Measurements from ENCODE around the gene EPGN.

The EPGN gene

DNA sequence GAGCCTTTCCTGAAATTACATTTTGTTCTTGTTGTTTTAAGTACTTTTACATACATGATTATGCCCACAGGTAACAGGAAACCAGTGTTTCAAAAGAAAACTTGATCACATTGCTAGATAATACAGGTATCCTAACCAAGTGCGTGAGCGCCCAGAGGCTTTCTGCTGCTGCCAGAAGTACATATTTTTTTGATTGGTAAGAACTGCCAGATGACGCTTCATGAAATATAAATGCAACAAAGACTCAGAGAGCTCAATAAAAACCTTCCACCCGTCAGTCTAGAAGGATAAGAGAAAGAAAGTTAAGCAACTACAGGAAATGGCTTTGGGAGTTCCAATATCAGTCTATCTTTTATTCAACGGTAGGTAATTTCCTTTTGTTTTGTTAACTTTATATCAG, at the start of gene EPGN:
Gene EPGN (plus strand): TSS at position 256 of the 400 bp plus-strand sequence. CDS start 64 bp downstream, at position 320.
- DNase-seq = no peak

DNA sequence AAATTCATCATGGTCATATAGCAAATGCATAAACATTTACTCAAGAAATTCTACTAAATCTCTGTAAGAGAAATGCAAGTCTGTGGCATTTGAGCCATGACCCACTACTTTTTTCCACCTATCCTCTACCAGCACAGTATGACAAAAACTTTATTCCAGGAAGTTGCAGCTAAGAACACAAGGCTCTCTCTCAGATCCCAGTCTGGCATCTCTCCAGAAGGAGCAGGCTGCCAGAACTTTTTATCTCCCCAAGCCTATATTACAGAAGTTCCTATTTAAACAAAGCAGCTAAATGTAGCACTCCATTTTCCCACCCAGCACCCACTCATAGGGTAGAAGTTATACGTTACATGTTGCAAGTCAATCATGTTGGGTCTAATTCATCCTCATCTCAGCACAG, 49.3 kb upstream of the EPGN start:
- no peak for DNase-seq

DNA sequence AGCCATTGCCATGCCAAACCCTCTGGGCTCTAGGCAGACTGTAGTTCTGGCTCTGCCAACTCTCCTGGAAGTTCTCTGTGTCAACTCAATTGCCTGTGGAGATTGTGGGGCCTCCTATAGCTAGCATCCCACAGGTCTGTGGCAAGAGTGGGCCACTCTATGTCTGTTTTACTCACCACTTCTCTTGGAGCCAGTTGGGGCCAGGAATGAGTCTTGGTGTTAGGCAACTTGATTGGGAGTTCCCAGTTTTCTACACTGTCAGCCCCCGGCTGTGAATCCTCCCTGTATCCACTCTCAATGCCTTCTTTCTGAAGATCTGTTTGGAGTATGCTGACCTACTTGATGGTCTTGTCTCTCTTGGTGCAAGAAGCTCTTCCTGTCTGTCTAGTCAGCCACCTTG, 48.2 kb upstream of the EPGN start:
- no peak for DNase-seq

DNA sequence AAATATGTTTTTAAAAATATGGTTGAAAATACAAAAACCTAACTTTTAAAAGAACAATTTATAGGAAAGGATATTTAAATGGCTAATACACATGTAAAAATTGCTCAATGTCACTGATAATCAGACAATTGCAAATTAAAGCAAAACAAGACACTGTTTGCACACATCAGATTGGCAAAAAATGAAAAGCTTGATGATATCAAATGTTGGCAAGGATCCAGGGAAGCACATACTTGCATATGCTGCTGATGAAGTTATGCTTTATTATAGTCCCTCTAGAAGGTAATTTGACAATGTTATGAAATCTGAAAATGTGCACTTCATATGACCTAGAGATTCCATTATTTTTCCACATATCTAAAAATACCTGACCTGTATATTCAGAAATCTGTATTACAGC, 45.7 kb upstream of the EPGN start:
- no peak for DNase-seq

- DNase-seq = no peak
These were observed 44.7 kb upstream of the EPGN start for GRCh38 chr4:74263551-74263950.

DNA sequence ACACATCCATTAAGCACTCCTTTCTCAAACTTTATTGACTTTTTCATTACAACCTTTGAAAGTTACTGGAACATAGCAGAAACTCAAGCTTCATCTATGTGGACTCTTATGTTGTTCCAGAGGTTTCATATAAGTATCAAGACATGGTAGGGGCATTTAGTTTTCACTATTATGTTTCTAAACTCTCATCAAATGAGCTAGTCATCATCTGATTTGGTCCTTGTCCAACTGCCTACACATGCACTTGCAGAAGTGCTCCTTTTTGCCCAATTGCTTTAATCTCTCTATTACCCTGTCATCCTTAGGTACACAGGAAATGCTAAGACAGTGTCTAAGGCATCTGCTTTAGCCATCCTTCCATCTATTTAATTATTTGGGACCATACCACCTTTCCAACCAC, 42.2 kb upstream of the EPGN start:
- DNase-seq = no peak

DNA sequence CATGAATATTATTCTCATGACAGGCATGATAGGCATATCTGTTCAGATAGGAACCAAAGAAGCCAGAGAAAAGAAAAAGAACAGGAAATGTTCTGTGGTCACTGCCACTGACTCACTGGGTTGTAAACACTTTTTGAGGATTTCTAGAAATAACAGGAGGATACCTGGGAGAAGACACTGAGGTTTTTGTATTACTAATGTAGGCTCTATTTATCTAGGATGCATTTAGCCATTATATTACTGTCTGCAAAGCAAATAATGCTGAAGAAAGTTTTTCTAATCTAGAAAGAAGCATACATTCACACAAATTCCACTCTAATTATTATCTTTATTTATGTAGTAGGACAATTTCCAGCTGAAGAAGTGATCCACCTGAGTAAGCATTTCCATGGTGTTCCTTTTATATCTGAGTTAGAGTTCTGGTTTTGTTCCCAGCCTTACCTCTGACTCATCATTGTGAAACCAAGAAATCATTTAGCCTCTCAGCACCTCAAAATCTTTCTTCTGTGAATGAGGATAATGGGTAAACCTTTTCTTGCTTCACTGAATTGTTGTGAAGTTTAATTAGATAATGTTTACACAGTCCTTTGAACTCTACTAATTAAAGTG, 40.2 kb upstream of the EPGN start:
- no peak for DNase-seq

GRCh38 chr4:74268643-74269042, 39.6 kb upstream of the EPGN start:
- no peak for DNase-seq

DNA sequence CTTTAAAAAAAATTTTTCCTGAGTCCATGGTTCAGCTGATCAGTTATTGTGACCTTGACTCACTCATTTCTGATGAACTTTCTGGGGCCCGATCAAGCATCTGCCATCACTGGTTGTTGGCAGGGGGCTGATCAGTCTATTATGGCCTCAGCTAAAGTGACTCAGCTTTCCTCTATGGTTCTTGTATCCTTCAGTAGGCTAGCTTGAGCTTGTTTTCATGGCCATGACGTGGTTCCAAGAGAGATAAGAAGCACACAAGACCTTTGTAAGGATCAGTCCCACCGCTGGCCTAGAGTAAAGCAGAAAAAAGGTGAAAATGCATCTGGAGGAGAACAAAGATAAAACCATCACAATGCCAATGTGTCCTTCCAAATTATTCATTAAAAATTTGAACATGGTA, 29.8 kb upstream of the EPGN start:
- no peak for DNase-seq

DNA sequence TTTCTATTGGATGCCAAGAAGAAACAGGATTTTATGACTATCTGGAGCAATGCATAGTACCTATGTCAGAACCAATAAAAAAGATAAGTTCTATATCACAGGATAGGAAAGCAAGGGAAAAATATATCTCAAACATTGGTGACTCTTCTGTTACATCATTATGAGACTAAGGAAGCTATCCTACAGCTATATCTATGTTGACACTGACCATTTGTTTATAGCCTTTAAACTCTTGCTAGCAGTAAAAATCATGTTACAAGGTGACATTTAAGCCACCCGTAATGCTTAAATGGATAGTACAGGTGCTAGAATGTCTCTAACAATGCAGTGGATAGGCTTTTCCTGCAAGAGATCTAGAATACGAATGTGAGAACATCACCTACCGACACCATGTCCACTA, 28.6 kb upstream of the EPGN start:
- no peak for DNase-seq

GRCh38 chr4:74282926-74283325, 25.3 kb upstream of the EPGN start:
- no peak for DNase-seq

DNA sequence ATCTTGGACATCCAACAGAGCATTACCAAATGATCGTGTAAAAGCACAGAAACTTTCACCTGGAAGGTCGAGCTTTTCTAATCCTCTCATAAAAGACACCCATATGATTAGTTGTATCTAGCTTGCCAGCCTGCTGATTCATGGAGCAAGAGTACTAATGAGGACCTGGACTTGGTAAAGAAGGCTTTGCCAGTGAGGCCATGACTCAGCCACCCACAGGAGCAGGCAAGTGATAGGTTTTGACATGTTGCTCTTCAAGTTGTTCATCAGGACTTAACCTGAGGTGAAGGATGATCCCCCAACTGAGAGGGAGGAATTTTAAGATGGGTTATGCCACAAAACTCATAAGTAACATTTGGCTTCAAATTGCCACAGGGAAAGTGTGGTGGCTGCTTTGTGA, 24.7 kb upstream of the EPGN start:
- no peak for DNase-seq

DNA sequence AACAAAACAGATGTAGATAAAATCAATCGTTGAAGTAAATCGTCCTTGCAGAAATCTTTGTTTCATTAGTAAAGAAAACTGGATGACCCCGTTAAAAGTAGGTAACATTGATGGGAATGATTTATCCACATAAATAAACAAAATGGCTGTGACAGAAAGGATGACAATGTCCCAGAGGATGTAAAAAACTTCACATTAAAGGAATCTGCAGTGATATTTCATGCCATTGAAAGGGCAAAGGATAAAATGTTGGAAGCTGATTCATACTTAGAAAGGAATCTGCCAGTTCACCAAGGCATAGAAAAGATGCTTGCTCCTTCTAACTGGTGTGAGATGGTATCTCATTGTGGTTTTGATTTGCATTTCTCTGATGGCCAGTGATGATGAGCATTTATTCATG, 24.2 kb upstream of the EPGN start:
- no peak for DNase-seq

- no peak for DNase-seq
These were observed 21.1 kb upstream of the EPGN start for GRCh38 chr4:74287164-74287563.

DNA sequence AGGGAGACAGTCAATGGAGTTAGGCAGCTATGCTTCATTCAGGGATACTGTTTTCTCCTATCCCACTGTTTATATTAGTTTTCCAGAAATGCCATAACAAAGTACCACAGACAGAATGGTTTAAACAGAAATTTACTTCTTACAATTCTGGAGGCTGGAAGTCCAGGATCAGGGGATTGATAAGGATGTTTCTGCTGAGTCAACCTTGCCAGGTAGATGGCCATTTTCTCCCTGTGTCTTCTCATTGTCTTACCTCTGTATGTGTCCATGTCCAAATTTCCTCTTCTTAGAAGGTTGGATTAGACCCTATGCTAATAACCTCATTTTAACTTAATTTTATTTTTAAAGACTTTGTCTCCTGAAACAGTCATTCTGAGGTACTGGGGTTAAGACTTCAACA, 20.5 kb upstream of the EPGN start:
- DNase-seq = no peak

DNA sequence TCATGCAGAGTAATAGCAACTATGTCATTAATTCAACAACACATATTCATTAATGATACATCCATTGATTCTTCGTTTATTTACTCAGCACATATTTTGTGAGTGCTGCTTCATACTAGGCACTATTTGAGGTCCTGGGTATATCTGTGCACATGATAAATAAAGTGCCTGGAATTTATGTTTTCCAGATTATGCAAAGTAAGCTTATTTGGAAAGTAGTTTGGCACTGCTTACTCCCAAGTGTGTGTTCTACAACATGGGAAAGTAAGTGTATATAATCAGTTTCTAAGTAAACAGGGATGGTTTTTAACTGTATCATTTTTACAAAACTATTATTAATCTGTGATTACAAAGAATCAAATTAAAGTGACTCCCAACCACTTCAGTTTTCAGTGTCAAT, 16.8 kb upstream of the EPGN start:
- no peak for DNase-seq

GRCh38 chr4:74292111-74292870, 16.0 kb upstream of the EPGN start:
- DNase-seq = no peak

GRCh38 chr4:74293558-74293957, 14.7 kb upstream of the EPGN start:
- DNase-seq = no peak

DNA sequence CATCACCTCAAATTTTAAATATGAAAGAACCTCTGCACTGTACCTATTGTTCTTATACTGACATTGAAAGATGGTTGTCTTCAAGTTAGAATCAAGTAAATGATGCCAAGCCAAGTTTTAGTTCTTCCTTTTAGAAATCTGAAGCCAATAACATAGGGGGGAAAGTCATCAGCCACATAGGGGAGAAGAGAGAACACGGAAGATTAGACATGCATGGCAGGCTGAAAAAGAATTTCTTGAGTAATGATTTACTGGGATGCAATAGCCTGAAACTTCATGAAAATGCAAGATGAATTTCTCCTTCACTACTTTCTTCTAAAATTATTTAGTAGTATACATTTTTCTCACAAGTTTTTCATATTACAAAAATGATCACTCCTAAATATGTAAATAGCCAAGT, 13.6 kb upstream of the EPGN start:
- DNase-seq = no peak

- no peak for DNase-seq
These were observed 10.7 kb upstream of the EPGN start for GRCh38 chr4:74297539-74297938.

DNA sequence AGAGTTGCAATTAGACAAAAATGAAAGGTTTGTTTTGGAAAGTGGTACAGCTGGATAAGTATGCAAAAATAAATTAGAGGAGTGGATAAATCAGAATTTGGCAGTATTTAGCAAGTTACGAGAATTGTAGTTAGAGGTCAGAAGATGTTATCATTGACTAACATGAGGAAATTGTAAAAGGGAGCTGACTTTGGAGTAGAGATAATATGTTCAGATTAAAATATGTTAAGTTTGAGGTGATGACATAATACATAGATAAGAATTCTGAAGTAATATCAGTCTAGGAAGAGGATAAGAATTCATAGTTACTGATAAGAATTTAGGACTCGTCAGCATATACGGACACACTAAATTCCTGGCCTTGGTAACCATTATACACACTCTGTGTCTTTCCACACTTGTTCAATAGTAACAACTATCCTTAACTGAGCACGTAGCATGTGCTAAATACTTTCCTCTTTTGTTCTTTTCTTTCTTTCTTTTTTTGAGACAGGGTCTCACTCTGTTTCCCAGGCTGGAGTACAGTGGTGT, 4.1 kb upstream of the EPGN start:
- no peak for DNase-seq

DNA sequence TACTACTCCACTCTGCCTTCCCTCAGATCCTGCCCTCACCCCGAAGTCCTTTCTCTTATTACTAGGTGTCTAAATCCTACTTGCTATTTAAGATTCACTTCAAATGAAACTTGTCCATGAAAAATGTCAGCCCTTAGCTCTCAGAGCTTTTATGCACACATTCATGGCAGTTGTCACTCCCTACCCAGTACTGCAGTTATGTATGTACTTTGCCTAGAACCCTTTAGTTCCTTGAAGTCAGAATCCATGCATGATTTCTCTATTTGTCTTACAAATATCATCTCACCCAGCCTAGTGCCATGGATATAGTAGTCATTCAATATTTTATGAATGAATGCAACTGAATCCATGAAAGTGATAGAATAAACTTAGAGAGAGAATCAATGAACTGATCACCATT, 3.3 kb upstream of the EPGN start:
- no peak for DNase-seq

DNA sequence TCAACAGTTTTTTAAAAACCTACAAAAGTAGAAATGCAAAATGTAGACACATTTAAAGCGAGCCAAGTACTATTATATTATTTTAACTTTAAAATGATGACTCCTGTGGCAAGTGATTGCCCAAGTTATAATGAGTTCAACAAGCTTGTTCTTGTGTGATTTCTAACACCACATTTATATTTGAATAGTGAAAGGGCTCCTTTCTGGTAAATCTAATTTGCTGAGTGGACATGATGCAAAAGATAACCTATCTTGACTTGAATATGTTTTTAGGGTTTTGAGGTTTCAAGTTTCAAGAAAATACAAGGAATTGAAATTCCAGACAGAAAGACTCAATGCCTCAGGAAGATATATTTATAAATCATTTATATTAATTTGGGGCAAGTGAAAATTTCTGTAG, 1.1 kb upstream of the EPGN start:
- no peak for DNase-seq

DNA sequence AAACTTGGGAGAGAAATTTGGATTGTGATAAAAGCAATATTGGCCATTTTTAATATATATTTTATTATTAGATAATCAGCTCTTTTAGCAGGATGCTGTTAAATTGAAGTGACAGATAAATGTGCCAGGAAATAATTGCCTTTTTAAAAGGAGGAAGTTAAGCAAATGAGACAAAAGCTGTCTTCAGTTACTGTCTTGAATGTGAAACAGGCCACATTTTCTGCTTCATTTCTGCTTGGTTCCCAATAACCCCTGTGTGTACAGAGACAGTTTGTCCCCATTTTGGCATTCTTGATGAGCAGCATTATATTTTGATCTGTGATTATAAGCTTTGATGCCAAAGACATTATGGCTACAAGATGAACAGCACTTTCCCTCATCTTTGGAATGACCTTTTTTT, 953 bp downstream of the EPGN start:
- no peak for DNase-seq
